ENCODE data around the gene IL17A. TPM values are rescaled to one million over a fixed set of nuclear protein-coding genes. Genes with fewer than 3 reads are reported as not detected.
"Not testable (repeated sequence)": the region's sequence is repeated elsewhere in the genome, so short reads cannot be mapped to it uniquely, and the experiment has no call there.

The IL17A gene
- polyA plus RNA-seq, 1 experiment, result not detected

GRCh38 chr6:52164319-52165094 lies 21.7 kb upstream of the IL17A start:
- no peaks in the 10 kb centered on the region for H3K36me3 ChIP-seq (ENCODE audit: control insufficient read depth, insufficient read depth, low read length)
- ChIA-PET POLR2A (no interaction called here), CTCF (interaction anchor here (0.7 to 2.5 kb wide), 6 partner anchors 70 to 236 kb away, joined by 3 to 16 read pairs (median 6); no protein-coding TSS in a partner anchor)

GRCh38 chr6:52167267-52167666 lies 18.9 kb upstream of the IL17A start:
- Histone ChIP-seq H3K27me3 (ENCODE audit: control insufficient read depth, insufficient read depth, low read length) (peaks cover 2% of the 10 kb centered on the region; the same call in 1 of the 2 replicates), H3K36me3 (ENCODE audit: control insufficient read depth, insufficient read depth, low read length) (no peaks in the 10 kb centered on the region), H3K4me3 (ENCODE audit: low read depth, low read length) (no peak overlapping the region)
- no peak for TF ChIP-seq CTCF (IDR thresholded peaks at IDR 0.05; ENCODE audit: insufficient read depth, low read depth, low read length)
- ChIA-PET POLR2A (no interaction called here), CTCF (interaction anchor here (0.6 to 1.6 kb wide), 3 partner anchors 11 to 1385 kb away, joined by 3 read pairs; no protein-coding TSS in a partner anchor)
- DNase-seq (ENCODE audit: low read depth), result no peak

More at GRCh38 chr6:52164319-52165094, 21.7 kb upstream of the IL17A start:
- TF ChIP-seq CTCF (IDR thresholded peaks at IDR 0.05; ENCODE audit: insufficient read depth, low read depth, low read length), result no peak
- no peak for DNase-seq (ENCODE audit: low read depth)
- Histone ChIP-seq H3K27me3 (ENCODE audit: control insufficient read depth, insufficient read depth, low read length) (peaks cover 2% of the 10 kb centered on the region; the same call in 1 of the 2 replicates), H3K4me3 (ENCODE audit: low read depth, low read length) (no peak overlapping the region)

- H3K36me3 ChIP-seq (ENCODE audit: control insufficient read depth, insufficient read depth, low read length); CTCF ChIA-PET; H3K27me3 ChIP-seq (ENCODE audit: control insufficient read depth, insufficient read depth, low read length); POLR2A ChIA-PET; H3K4me3 ChIP-seq (ENCODE audit: low read depth, low read length); DNase-seq (ENCODE audit: low read depth): not testable (repeated sequence)
Observed at GRCh38 chr6:52168351-52168750, 17.8 kb upstream of the IL17A start.

GRCh38 chr6:52174118-52174517 lies 12.1 kb upstream of the IL17A start:
- ChIA-PET CTCF (no interaction called here), POLR2A (no interaction called here)
- Histone ChIP-seq H3K4me3 (ENCODE audit: low read depth, low read length) (no peak overlapping the region), H3K27me3 (ENCODE audit: control insufficient read depth, insufficient read depth, low read length) (no peaks in the 10 kb centered on the region), H3K36me3 (ENCODE audit: control insufficient read depth, insufficient read depth, low read length) (no peaks in the 10 kb centered on the region)
- no peak for DNase-seq (ENCODE audit: low read depth)
- no peak for TF ChIP-seq CTCF (IDR thresholded peaks at IDR 0.05; ENCODE audit: insufficient read depth, low read depth, low read length)

- CTCF ChIA-PET, result interaction anchor here (1.5 kb wide), 1 partner anchor 87 kb away, joined by 3 read pairs; no protein-coding TSS in a partner anchor
- TF ChIP-seq CTCF (IDR thresholded peaks at IDR 0.05; ENCODE audit: insufficient read depth, low read depth, low read length), result no peak
Observed at GRCh38 chr6:52176550-52176949, 9.6 kb upstream of the IL17A start.

More at GRCh38 chr6:52176550-52176949, 9.6 kb upstream of the IL17A start:
- H3K4me3 ChIP-seq (ENCODE audit: low read depth, low read length), result no peak overlapping the region
- no peaks in the 10 kb centered on the region for H3K27me3 ChIP-seq (ENCODE audit: control insufficient read depth, insufficient read depth, low read length)
- DNase-seq (ENCODE audit: low read depth), result no peak
- POLR2A ChIA-PET, result no interaction called here
- H3K36me3 ChIP-seq (ENCODE audit: control insufficient read depth, insufficient read depth, low read length), result no peaks in the 10 kb centered on the region
